CD4-positive, alpha-beta T cell treated with Interleukin-4 for 1 hour (primary cell): ENCODE results near the gene DYNLRB2.

Experiments
- DNase-seq, 2 donors: peaks; one replicate each; pipeline ENCODE4 v3.0.0-alpha.2; 2020 to 2022

DYNLRB2 gene

DNA sequence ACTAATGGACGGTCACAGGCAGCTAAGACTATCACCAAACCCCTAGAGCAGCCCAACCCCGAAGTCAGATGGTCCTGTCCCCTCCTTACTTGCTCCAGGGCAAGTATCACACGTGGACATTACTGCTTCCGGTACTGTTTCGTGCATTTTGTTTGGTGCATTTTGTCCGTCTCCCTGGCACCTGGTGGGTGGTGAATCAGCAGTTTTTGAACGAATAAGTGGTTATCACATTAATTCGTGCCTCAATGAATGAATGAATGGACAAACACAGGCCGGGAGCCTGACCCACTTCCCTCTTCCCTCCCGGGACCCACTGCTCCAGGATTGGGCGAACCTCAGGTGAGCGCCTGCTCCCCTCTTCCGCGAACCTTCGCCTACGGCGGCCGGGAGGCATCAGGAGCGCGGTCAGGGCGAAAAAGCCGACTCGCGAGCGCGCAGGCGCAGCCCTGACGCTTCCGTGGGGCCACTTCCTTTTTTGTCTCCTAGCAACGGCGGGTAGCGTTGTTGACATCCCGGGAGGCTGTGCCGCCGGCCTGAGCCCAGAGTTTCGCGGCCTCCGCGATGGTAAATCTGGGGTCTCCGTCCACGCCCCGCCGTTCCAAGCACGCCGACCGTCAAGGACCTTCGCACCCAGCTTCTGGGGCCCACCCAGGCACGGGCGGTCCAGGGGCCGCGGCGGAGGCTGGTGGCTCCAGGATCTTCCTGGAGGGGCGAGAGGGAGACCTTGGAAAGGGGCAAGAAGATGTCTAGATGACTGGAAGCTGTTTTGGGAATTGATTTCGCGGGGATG is at the start of gene DYNLRB2:
TSS of gene DYNLRB2 (plus strand) at position 478 of the 790 bp plus-strand sequence. CDS start at position 562, 84 bp downstream.
- DNase-seq = peak; percentile 95 to 96

DNA sequence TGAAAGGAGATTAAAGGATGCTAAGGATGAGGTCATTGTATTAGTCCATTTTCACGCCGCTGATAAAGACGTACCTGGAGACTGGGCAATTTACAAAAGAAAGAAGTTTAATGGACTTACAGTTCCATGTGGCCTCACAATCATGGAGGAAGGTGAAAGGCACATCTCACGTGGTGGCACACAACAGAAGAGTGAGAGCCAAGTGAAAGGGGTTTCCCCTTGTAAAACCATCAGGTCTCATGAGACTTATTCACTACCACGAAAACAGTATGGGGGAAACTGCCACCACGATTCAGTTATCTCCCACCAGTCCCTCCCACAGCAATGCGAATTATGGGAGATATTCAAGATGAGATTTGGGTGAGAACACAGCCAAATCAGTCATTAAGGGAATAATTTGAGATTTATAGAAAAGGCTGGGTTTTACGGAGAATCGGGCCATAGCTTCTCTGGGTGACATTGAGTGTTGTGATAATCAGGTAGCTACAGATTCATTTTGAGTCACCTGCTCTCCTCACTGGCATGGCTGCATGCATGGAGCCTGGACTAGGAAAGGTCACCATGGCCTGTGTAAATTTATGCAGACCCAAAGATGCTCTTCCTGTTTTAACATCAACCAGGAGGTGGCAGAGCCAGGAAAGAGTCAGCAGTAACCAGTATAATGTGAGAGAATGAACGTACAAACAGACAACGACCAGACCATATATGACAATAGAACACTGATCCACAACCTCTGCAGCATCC is 40.5 kb upstream of the DYNLRB2 start:
- no peak for DNase-seq

DNA sequence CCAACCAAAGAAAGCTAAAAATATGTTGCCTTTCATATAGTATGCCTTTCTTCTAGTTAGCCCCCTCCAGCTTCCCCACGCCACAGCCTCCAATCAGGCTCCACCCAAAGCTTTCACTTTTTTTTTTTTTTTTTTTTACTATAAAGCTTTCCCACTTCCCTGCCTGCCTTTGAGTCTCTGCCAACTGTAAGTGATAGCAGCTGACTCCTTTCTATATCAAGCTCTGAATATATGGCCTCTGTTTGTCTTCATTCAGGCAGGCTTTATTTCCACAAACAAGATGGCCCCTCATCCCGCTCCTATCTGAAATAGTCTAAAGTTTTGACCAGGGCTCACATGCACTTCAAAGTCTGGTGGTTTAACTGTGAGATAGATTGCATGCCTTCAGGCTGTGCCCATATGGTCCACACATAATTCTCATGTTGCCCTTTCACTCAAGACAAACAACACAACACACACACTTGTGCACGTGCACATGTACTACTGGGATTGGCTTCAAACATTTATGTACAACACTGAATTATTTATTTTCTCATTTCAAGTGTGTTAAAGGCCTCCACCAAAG is 39.8 kb upstream of the DYNLRB2 start:
- DNase-seq = no peak

DNA sequence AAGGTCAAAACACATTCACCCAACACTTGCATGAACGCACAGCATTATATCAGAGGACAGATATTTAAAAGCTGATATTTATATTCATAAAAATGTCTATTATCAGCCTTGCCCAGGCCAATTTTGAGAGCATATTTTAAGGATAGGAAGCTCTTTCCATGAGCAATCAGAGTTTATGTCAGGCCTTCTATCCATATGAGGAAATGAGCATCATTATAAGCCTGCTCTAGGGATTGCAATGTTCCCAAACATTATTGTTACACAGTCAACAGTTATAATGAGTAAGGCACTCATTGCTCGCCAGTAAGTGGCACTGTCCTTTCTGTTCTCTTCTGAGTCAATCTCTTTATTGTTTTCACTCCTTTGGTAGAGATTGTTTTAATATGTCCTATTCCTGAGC is 37.7 kb upstream of the DYNLRB2 start:
- no peak for DNase-seq

DNA sequence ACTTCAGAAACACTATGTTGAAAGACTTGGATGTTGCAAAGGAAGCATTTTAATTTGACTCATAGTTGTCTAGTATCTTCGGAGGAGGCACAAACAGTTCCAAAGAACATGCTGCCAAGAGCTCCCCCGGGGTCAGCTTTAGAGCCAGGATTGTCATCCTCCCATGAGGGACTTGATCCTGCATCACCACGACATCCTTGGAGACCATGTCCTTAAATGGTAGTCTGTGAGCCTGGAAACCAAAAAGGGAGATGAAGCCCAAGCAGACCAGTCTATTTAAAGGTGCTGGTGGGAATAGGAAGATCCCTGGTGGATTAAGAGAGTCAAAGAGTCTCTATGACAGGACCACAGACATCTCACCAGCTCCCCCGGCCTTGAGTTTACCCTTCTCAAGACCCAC is 33.3 kb upstream of the DYNLRB2 start:
- no peak for DNase-seq

DNA sequence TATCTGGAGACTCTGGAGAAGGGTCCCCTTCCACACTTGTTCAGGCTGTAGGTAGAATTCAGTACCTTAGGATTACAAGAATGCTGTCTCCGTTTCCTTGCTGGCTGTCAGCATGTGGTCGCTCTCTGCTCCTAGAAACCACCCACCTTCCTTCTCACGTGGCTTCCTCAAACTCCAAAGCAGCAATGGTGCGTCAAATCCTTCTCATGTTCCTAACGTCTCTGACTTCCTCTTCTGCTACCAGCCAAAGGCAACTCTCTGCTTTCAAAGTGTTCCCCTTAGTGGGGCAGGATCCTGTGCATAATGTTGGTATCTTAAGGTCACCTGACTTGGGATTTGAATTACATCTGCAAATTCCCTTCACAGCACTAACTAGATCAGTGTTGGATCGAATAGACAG is 30.9 kb upstream of the DYNLRB2 start:
- no peak for DNase-seq

DNA sequence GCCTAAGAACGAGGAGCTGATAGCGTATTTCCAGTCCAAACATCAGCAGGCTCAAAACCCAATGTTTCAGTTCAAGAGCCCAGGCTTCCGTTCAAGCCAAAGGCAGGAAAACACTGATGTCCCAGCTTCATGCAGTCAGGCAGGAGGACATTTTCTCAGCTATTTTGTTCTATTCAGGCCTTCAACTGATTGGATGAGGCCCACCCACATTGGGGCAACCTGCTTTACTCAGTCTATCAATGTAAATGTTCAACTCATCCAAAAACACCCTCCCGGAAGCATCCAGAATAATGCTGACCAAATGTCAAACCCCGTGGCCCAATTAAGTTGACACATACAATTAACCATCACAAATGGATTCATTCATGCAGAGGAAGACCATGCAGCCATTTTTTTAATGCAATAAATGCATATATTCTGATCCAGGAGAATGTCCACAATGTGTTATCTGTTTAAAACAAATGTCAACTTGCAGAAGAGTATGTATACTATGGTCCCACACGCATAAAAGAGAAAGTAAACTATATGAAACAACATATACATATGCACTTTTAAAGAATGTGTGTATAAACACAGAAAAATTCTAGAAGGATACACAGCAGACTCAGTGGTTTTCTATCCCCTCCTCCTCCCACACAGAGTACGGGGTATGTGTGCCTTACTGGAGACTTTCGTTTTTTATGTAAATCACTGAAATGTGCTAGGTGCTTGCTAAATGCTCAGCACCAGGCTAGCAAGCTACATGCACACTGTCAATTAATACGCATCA is 28.8 kb upstream of the DYNLRB2 start:
- DNase-seq = no peak

DNA sequence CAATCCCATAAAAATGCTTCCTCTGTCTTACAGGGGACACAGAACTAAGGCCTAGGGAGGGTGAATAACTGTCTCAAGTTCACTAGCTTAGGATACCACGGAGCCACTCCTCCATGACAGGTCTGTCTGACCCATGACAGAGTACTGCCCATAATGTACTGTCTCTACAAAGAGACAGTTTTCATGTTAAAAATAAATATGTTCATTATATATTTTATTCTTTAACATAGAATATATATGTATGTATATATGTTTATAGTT is 28.3 kb upstream of the DYNLRB2 start:
- DNase-seq = no peak

DNA sequence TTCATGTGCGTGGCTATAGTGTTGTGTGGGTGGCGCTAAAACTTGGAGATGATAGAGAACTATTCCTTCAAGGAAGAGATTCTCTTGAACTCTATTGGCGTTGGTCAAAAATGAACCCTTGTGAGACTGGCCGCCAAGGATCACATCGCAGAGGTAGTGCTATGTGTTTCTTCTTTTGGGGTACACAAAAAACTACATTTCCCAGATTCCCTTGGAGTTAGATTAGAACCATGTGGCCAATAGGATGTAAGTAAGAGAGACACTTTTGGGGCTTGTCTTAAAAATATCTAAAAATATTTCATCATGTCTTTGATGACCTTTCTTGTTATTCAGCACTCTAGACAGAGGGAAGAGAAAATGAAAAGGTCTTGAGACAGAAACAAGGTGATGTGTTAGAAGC is 25.4 kb upstream of the DYNLRB2 start:
- DNase-seq = no peak

DNA sequence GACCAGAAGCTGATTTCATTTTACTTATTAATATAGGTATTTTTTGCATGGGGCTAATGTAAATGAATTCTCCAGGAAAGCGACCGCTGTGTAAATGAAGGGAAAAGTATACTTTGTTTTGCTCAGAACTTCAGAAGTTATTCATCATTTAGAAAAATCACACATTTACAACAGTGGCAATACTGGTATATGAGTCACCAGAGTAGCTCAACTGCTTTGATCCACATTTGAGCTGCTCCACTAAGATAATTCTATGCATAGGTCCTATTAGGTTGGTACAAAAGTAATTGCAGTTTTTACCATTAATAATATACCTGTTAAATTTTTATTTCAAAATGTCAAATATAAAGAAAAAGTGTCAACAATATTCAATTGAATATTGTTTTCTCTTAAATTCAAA is 22.9 kb upstream of the DYNLRB2 start:
- DNase-seq = no peak

DNA sequence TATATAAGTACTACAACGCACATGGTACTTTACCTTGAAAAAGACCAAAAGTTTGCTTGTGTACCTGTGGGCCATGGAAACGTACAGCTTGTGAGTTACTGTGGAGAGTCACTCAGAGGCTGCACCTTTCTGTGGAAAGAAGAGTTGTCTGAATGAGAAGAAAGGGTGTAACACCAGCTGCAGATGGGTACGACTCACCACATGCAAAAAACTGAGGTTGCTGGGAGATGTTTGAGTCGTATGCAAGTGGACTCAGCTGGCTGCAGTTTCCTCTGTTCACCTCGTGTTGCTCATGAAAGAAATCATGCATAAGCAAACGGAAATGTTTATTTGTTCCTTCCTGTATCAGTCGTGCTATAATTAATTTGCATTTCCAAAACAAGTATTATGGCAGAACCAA is 22.4 kb upstream of the DYNLRB2 start:
- peak; percentile 14 to 23 for DNase-seq

DNA sequence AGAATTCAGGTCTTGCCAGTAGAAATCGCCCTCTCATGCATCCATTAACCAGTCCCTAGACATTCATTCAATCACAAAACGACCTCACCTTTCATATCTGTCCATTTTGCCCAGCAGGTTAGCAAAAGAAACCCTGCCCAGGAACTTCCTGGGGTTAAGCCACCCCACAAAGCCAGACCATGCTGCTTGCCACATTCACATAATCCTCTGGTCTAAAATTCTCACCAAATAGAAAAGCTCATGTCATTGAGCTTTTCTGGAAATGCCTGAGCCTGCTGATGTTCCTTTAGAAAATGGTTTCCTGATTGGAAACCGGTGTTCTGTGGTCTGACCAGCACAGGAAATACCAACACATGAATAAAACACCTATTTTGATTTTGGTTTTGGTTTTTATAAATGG is 21.6 kb upstream of the DYNLRB2 start:
- DNase-seq = no peak

DNA sequence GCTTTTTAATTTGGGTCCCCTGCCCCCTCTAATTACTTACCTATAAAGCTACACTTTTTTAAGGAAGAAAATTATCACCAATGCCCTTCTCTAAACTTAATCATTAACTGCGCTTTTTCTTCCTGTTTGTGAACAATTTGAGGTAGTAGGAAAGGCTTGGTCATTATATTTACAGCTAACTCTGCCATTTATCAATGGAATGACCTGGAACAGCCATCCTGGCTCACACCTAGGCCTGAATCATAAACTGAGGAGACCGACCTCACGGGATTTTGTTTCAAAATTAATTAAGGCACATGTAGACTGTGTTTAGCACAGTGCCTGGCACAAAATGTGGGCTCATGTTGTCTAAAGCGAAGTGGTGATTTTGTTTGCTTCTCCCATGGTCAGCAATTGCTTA is 15.4 kb upstream of the DYNLRB2 start:
- DNase-seq = no peak

DNA sequence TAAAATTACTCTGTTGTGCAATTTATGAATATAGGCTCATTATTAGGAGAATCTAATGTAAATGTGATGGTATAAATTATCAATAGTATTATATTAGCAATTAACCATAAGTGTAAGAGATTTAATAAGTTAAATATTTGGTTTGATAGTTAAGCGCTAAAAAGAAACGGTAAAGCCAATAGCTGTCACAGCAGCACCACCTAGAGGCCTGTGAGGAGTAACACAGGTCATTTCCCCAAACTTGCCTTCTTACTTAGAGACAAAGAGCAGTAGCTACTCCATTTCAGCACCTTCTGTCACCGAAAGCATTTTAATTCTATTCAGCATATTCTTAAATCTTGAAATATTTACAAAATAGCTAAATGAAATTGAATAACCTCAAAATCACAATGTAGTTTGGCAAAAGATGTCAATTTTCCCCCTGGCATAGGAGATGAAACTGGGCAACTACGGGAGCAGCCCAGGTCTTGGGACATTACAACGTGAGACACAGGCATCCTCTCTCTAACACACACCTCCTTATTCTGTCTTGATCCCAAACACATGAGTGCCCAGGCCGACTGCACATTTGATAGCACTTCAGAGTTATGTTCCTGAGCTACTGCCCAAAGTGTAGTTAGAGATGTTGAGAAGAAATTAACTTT is 14.3 kb upstream of the DYNLRB2 start:
- DNase-seq = peak; percentile 57 to 74

DNA sequence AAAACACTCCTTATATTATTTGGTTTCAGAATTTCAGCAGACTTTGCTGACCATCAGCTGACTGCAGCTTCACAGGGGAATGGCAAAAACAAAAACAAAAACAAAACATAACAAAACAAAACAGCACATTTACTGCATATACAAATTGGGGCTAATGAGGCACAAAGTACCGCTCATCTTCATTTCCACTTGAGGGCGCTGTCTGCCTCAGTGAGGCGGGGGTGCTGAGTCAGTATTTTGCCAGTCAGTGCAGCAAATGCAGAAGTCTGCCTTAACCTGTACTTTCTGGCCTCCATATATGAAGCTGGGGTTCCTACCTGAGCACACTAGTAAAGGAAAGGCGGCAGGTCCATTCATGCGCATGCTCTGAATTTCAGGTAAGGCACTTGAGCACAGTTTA is 13.5 kb upstream of the DYNLRB2 start:
- peak; percentile 38 to 42 for DNase-seq

DNA sequence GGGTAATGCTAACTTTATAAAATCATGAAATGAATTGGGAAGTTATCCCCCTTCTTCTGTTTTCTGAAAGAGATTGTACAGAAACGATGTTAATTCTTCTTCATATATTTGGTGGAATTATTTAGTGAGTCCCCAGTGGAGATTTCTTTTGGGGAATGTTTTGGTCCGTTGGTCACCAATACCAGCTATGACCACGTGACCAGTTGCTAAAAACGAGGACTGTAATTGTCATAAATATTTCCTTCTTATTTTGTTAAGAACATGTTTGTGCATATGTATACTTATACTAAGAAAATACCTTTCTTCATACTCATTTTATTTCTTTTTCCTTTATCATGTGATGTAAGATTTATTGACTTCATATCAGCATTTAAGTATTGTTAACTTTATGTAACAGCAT is 10.3 kb upstream of the DYNLRB2 start:
- no peak for DNase-seq

DNA sequence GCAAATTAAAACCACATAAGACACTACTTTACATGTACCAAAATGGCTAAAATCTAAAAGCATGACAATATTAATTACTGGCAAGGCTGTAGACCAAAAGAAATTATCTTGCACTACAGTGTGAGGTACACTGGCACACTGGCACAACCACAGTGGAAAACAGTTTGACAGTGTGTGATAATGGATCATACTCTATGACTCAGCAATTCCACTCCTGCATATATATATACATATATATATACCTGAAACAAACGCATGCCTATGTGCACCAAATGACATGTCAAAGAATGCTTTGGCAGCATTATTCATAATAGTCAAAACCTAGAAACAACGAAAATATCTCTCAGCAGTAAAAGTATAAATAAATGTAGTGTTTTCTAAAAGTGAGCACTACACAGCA is 4.6 kb upstream of the DYNLRB2 start:
- no peak for DNase-seq

DNA sequence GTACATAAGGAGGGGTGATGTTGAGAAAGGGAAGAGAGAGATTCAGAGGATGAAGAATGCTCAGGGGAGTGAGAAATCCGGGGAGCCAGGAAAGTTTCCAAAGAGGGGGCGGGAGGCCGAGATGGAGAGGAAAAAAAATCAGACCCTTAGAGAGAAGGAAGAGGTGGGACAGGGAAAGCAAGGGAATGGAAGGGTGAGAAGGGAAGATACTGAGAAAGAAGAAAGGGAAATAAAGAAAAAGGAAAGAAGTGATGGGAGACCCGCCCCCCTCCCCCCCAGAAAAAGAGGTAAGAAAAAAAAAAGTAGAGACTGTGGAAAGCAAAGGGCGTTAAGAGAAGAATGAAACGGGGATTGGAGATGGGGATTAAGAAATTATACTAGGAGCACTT is 507 bp downstream of the DYNLRB2 start:
- no peak for DNase-seq

DNA sequence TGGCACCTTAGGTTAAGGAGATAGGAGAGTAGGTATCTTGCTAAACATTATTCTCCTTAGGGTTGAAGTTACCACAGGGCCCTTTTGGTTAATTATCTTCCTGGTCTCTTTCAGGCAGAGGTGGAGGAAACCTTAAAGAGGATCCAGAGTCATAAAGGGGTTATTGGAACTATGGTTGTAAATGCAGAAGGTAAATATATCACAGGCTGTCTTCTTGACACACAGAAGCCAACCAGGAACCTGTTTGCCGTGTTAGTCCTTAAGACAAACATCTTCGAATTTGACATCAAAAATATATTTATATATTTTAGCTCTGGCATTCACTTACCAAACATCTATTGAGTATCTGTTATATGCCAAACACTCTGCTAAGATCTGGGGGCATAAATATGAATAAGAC is 2.4 kb downstream of the DYNLRB2 start:
- DNase-seq = no peak

DNA sequence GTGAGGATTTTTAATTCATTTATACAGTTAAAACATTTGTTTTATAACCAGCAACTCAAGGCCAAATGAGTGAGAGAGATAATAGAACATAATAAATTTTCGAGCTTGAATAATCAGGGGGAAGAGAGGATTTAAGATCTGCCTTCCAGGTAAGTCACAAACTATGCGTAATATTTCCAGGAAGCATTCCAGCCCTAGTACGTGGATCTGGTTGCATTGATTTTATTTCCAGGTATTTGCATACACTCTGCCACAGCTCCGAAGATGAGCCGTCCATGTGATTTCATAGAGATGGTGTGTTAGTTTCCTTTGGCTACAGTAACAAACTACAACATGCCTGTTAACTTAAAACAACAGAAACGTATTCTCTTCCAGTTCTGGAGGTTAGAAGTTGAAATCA is 3.5 kb downstream of the DYNLRB2 start:
- DNase-seq = no peak

DNA sequence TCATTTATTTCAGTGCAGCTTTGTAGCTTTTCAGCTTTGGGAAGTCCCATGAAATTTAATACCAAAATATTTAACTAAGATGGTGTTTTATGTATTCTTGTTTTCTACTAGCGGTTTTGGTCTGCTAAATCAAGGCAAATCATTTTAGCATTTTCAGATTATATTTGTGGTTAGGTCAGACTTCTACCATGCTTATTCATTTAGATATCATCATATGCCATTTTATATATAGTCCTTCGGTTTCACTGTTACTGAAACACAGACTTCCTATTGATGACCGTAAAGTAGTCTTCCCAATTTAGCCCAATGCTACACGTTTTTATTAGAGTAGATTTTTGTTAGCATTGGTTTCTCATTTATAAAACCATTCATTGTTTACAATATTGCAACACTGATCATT is 5.5 kb downstream of the DYNLRB2 start:
- DNase-seq = no peak

DNA sequence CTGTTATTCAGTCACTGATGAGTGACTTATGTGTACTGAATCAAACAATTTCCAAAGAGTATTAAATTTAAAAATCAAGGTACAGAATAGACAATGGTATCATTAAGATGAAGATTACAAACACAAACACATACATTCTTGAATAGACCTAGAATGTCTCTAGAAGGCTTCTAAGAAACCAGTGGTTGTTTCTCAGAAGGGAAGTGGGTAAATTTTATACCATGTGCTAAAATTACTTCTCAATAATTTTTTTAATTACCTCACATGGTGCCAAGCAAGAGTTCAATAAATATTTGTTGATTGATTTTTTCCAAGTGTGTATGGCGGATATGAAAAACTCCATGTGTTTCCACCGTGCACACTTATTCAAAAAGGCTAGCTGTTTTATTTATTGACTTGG is 6.4 kb downstream of the DYNLRB2 start:
- DNase-seq = no peak

DNA sequence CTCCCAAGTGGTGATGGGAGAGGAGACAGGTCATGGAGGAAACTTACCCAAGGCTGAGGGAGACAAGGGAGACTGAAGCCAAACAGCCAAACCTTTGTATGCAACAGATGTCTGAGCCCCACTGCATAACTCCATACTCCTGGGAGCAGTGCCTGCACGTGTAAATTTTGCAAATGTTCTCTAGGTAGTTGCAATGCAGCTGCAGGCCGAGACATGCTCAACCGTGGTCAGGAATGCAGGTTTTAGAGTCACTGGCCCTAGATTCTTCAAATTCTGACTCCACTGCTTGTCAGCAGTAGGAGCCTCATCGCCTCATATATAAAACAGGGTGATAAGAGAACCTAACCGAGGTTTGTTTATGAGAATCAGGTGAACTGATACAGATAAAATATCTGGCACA is 11.5 kb downstream of the DYNLRB2 start:
- no peak for DNase-seq
